ENCODE results near the gene PLCD4.

Gene PLCD4

DNA sequence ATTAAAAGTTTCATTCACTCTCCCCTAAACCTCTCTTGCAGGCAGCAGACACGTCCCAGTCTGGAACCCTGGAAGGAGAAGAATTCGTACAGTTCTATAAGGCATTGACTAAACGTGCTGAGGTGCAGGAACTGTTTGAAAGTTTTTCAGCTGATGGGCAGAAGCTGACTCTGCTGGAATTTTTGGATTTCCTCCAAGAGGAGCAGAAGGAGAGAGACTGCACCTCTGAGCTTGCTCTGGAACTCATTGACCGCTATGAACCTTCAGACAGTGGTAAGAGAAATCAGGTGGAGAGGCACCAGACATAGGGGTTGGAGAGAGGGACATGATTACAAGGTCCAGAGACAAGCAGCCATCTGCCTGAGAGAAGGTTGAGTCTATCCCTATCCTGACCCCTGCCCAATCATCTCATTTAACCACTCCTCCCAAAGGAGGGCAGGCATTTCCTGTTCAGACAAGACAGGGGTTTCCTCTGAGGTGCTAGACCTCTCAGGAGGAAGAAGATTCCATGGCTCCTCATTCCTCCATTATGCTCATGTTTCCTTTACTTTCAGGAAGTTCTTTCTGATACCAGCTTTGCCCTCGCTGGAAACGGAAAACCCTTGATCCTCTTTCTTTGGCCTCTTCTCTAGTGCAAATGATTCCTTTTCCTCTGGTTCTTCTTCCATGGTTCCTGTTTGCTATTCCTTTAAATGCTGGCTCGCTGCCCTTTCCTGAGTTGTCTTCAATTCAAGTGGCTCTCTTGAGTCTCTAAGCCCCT is 15.1 kb downstream of the PLCD4 start:
- FAIRE-seq, result no peak

DNA sequence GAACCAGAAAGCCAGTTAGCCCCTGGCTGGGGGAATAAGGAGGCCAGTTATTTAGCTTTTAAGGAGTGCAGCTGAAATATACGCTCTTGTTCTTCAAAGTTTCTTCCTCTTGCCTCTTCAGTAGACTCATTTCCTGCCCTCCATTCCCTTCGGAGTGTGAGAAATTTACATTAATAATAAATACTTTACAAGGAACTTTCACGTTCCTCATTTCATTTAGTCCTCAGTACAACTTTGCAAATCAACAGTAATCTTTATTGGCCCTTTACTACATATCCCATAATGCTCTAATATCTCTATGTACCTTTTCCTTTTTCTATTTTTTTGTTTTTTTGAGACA is 15.6 kb downstream of the PLCD4 start:
- FAIRE-seq, result no peak

DNA sequence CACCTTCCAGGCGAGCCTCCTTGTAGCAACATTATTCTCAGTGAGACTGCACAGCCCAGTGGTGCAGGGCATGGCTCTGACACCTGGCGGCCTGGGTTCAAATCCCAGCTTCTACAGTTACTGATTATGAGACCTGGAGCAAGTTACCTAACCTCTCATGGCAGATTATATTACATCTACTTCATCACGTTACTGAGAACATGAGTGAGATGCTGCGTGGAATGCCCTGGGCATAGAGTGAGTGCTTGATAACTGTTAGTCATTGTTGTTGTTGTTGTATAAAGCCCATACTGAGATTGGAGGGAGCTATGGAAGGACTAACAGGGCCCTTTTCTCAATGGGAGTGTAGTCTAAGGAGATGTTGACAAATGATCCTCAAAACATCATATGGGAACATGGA is 18.7 kb downstream of the PLCD4 start:
- no peak for FAIRE-seq

DNA sequence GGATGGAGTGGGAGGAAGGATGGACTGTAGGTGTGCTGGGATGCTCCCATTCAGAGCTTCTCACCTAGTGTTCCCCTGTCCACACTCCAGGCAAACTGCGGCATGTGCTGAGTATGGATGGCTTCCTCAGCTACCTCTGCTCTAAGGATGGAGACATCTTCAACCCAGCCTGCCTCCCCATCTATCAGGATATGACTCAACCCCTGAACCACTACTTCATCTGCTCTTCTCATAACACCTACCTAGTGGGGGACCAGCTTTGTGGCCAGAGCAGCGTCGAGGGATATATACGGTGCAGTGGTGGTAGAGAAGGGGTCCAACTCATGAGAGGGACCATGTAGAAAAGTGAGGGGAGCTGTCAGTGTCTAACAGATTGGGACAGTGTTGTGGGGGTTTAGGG is 20.2 kb downstream of the PLCD4 start:
- FAIRE-seq, result no peak

DNA sequence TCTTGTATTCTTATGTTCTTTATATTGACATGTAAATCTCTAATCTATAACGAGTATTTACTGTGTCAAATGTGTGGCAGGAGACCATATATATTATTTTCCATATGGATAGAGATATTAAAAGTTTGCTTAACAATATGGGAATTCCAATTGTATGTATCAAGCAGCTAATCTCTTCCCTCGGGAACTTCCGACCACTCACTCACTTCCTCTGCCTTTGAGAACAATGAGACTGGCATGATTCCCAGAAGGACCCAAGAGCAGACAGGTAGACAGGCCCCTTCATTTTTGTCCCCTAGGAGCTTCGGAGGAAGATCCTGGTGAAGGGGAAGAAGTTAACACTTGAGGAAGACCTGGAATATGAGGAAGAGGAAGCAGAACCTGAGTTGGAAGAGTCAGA is 24.1 kb downstream of the PLCD4 start:
- no peak for FAIRE-seq

DNA sequence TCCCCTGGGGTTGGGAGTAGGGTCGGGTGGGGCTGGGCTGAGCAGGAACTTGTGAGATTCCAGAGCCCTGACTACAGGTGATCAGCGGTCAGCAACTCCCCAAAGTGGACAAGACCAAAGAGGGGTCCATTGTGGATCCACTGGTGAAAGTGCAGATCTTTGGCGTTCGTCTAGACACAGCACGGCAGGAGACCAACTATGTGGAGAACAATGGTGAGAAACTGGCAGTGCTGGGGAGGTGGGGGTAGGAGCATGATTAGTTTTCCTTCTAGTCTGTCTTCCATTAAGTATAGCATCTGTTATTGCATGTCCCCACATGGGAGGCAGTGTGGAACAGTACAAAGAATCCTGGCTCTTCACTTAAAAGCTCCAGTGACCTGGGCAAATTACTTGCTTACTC is 28.0 kb downstream of the PLCD4 start:
- FAIRE-seq, result no peak

DNA sequence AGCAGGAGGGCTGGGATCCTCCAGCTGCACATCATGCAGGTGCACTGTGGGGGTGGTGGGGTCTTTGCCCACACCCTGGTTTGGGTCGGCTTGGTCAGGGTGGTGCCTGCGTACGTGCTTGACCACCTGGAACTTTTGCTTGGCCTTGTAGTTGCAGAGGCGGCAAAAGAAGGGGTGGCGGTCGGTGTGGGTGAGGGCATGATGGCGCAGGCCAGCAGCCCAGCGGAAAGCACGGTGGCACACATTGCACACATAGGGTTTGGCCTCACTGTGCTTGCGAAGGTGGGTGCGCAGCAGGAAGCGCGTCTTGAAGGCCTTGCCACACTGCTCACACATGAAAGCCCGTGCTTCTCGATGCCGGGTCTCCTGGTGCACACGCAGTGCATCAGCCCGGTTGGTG is 30.7 kb downstream of the PLCD4 start:
- FAIRE-seq, result no peak

DNA sequence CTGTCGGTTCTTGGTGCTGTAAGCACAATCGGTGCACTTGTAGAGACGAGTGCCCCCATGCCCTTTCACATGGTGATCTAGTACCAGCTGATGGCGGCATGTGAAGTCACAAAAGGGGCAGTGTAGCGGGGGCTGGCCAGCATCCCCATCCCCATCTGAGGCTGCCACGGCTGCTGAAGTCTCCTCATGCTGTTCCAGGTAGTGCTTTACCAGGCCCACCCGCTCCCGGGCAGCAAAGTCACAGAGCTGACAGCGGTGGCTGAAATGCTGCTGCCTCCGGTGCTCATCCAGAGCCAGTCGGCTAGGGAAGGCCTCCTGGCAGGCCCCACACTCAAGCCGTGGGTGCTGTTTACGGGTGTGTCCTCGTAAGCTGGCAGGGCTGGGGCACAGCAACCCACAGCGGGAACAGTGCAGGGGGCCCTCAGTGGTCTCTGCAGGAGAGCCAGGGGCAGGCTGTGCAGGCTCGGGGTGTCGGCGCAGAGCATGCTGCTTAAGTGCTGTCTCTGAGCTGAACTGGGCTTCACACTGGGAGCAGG is 34.5 kb downstream of the PLCD4 start:
- FAIRE-seq, result no peak

DNA sequence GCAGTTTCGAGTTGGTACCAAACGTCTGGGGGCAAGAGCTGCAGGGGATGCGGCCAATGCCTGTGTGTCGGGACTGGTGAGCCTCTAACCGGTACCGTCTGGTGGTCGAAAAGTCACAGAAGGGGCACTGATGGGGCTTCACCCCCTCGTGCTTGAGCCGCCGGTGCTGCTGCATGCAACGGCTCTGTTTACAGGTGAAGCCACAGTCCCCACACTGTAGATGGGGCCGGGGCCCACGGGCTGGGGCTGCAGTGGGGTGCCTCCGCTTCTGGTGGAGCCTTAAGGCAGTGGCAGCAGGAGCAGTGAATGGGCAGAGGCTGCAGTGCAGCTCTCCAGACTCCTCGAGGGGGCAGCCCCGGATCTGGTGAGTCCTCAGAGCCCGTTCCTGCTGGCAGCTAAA is 35.1 kb downstream of the PLCD4 start:
- no peak for FAIRE-seq

DNA sequence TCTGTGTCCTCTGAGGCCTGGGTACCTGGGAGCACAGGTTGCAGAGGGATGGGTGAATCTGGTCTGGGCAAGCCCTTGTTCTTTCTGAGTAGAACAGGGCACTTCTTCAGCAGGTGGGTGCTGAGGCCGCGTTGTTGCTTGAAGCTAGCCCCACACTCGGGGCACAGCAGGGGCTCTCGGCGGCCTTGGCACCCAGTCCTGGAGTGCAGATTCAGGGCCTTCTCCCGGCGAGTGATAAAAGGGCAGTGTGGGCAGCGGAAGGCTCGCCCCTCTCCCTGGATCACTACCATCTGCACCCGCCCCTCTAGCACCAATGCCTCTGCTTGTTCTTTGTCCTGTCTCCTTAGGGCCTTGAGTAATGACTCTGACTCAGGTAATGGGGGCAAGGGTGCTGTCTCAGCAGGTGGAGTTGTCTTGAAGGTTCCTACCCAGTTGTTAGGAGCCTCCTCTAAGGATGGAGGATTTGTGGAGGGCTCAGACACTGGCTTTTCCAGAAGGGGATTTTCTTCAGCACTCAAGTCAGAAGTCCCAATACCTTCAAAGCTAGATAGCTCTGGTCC is 36.1 kb downstream of the PLCD4 start:
- no peak for FAIRE-seq

DNA sequence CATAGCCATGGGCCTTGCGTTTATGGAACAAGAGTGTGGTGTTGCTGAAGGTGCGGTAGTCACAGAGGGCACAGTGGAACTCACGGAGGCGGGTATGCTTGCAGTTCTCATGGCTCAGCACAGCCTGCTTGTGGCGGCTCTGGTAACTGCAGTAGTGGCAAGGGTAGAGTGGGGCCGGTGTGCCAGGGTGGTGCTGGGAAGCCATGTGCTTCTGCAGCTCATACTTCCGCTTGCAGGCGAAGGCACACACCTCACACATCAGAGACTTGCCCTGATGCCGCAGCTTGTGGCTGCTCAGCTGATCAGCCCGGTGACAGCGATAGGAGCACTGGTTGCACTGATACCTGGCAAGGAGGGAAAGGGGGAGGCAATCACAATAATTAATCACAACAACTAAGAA is 37.0 kb downstream of the PLCD4 start:
- no peak for FAIRE-seq

DNA sequence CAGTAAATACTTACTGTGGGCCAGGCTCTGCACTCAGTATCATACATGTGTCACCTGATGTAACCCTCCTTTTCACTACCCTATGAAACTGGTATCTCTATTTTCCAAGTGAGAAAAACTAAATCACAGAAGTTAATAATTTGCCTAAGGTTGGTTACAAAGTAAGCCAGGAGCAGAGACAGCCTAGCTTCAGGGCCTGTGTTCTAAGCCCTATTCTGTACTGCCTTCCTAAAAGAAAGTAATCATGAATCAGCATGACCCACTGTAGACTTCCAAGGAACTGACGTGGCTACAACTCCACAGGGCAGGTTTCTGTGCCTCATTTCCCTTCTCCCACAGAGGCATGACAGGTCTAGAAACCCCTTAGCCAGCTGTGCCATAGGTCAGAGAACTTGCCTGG is 37.4 kb downstream of the PLCD4 start:
- no peak for FAIRE-seq

DNA sequence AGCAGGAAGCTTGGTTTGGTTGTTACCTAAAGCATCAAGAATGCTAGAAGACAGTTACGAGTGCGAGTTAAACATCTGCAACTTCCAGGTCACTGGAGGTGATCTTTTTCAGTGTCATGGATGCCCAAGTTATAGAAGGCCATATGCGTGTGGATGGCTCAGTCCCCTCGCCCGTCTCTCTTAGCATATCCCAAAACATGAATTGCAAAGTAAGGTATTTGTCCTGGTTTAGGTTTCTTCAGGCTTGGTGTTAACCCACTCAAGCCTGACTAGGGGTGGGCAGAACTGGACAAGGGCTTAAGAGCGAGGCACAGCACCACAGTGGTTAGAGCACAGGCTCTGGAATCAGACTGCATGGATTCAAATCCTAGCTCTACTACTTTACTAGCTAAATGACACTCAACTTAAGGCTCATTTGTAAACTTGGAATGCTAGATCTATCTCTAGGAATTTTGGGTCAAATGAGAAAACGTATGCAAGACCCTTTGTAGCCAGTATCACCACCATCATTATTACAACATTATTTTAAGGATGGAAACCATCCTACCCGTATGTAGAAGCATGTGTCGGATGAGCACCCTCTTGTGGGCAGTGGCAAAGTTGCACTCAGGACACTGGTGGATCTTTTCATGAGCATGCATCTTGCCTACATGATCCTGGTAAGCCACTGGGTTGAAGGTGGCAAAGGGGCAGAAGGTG is 40.5 kb downstream of the PLCD4 start:
- FAIRE-seq, result no peak

DNA sequence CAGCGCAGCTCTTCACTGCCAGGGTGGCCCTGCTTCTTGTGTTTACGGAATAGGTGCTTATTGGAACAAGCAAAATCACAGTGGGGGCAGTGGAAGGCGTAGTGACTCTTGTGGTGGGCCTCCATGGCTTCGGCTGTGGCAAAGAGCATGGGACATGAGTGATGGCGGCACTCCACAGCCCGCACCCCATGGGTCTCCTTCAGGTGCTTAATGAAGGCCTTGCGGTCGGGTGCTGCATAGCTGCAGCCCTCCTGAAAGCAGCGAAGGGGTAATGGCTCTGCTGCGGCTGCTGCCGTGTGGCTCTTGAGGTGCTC is 41.0 kb downstream of the PLCD4 start:
- no peak for FAIRE-seq

DNA sequence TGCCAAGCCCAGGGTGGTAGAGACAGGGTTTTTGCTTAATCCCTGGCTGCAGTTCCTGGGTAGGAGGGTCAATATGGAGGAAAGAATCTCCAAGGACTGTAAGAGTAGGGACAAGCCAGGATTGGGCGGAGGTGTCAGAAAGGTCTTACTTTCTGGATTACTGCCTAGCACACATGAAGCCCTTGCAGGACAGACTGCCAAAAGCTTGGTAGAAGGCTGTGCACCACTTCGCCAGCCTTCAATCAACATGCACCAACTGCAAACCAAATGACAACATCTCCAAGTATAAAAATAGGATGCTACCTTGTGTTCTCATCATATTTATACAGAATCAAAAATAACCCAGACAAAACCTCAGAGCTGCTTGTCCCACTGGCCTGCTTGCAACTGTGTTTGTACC is 48.1 kb downstream of the PLCD4 start:
- no peak for FAIRE-seq

DNA sequence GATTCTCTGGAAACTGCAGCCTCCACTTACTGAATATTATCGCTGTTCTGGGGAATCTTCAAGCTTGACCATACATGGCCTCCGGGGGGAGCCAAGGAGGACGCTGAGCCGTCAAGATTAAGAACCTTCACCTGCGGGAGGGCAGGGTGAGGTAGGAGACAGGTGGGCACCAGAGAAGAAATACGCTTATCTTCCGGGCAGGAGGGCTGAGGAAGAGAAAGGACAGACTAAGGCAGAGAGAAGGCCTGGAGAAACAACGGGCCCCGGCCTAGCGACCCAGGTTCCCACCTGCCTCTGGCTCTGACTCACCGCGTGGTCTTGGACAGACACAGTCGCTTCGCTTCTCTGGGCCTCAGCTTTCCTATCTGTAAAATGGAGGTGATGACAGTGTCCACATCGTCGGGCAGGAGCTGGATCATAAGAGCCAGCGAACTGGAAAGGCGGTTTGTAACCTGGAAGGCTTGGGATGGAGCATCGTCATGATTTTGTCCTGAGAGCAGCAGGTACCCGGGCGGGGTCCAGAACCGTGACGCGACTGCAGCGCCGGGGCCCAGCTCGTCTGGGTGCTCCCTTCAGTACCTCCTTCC is 51.1 kb downstream of the PLCD4 start:
- no peak for FAIRE-seq

DNA sequence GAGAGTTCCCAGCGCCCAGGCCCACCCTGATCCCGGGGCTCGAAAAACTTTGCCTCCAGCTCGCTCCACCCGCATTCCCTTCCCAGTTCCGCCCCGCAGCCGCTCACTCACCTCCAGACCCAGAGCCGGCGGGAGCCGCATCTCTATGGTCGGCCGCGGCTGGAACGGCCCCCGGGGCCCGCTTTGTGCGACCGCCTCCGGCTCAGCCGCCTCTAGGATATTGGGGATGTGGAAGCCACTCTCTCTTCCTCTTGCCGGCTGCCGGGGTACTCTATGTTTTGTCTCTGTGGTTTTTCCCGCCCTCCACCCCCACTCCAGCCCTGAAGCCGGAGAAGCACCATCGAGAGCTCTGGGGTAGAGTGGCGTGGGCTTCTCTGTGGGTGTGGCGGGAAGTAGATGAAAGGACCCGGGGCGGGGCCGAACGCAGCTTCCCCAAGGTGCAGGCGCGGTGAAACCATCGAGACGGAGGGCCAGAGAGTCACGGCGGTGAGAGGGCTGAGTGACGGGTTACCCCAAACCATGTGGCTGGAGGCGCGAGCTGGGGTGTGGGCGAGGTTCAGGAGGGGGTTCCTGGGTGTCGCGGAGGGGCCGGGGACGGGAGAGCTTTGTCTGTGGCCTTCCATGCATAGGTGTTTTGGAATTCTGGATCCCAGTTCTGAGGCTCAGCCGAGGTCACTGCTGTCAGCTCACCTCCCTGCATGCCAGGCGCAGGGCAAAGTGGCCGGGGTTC is 51.7 kb downstream of the PLCD4 start, which contains the start of the genes BCS1L and ZNF142:
BCS1L (plus strand) TSS at position 426 of the 730 bp plus-strand sequence. CDS start 1,305 bp downstream, outside the sequence.
ZNF142 (minus strand) TSS at position 366 of the 730 bp plus-strand sequence. CDS start 3,194 bp downstream, outside the sequence.
- FAIRE-seq, result peak; percentile 80

DNA sequence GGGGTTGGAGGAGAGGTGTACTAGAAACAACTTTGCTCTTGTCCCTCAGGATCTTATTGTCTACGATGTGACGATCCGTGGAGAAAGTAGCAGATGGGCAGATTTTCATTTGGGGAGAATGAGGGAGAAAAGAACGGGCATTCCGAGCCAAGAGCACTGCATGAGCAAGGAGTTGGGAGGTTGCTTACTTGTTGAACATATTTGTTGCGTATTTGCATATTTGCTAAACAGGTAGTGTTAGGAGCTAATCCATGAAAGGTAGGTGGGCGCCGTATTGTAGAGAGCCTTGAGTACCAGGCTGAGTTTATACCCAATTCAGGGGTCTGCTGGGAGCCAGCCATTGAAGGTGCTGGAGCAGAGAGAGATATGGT is 52.3 kb downstream of the PLCD4 start:
- FAIRE-seq, result no peak

DNA sequence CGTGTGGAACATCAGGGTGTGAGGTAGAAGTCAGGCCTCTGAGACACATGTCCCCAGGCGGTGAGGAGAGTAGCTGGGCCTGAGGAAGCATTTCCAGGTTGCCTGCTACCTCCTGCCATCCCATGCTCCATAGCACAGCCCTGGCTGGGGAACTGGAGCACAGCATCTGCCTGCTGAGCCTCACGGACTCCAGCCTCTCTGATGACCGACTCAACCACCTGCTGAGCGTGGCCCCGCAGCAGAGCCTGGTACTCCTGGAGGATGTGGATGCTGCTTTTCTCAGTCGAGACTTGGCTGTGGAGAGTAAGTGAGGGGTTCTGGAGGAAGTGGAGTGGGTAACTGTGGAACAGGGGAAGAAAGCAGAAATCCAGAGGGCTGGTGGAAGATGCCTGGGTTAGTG is 54.7 kb downstream of the PLCD4 start:
- no peak for FAIRE-seq

DNA sequence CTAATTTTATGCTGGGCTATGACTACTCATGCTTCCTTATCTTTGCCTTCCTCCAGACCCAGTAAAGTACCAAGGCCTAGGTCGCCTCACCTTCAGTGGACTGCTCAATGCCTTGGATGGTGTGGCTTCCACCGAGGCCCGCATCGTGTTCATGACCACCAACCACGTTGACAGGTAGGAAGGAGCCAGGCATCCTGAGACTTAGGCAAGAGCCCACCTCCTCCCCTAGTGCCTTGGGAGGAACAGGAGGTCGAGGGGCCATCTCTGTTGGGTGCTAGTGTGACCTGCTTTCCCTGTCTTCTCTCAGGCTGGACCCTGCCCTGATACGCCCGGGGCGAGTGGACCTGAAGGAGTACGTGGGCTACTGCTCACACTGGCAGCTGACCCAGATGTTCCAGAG is 55.1 kb downstream of the PLCD4 start:
- FAIRE-seq, result no peak

DNA sequence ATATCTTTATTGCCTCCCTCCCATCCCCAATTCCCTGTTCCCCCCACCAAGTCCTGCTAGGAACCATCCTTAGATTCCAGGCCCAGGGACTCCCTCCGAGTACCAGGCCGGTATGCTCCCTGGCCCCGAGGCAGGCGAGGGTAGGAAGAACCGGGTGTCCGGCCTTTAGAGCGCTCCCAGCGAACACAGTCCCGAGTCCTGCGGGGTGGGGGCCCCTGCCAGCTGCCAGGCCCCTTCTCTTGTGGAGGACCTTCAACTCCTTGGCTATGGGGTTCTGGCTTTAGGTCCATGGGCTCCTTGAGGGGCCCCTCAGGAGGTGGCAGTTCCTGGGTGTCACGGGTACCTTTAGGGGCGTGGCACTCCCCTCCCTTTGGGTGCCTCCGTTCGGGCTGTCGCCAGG is 56.2 kb downstream of the PLCD4 start:
- FAIRE-seq, result no peak

DNA sequence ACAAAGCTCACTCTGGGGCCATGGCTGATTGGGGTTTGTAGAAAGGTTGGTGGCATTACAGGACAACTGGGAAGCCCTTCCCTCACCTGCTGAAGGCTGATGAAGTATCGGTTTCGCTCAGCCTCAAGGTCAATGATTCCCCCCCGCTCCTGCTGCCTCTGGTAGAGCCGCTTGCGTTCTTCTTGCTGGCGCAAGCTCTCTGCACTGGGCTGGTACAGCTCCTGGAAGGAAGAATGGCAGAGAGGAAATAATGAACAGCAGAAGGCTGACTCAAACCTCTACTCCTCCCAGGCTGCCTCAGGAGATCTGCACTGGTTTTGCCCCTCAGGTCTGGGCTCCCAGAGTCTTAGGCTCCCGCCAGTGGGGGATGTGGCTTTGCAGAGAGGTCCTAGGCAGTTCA is 57.0 kb downstream of the PLCD4 start:
- no peak for FAIRE-seq

DNA sequence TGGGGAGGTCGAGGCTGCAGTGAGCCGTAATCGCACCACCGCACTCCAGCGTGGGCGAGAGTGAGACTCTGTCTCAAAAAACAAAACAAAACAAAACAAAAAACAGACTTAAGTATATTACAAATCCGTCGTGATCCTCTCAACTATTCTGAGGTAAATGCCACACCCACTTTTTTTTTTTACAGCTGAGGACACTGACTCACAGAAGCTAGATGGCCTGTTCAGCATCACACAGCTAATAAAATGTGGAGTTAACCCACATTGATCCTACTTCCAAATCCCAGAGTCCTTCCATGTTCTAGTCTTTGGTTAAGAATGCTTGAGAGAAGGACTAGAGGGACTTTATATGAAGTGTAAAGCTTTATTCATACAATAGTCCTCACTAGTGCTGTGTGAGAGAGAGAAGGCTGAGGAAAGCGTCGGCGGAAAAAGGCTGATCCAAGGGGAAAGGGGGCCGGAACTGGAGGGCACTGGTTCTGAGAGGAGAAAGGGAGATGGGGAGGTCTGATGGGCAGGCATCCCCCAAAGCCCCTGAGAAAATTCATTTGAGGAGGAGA is 63.5 kb downstream of the PLCD4 start:
- FAIRE-seq, result no peak
